Measurements from ENCODE around the gene USP40.

GRCh38 chr2:233464056-233464455, 102.5 kb downstream of the USP40 start:
- TF ChIP-seq CTCF (IDR thresholded peaks at IDR 0.05; ENCODE audit: insufficient read depth, low read length, poor library complexity, severe bottlenecking) (no peak), EZH2phosphoT487 (conservative IDR thresholded peaks at IDR 0.05; ENCODE audit: low read length) (no peak)
